ENCODE results near the gene CNTNAP2. TPM values are rescaled to one million over a fixed set of nuclear protein-coding genes. Genes with fewer than 3 reads are reported as not detected.

The CNTNAP2 gene
- total and polyA plus RNA-seq, 2 donors = 5.1 to 10.3 TPM

DNA sequence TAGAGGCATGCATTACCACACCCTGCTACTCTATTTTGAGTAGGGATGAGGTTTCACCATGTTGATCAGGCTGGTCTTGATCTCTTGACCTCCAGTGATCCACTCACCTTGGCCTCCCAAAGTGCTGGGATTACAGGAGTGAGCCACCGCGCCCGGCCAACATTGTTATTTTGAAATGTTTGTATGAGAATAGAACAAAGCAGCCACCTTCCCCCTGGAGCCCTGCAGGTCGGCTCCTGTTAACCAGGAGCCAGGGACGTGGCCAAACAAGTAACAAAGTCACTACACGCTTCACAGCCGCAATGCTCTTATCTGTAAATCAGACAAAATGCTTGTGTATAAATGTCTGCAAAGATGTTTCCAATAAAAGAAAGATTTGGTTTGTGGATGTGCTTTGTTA lies 295.4 kb downstream of the CNTNAP2 start:
- H3K36me3 ChIP-seq (ENCODE audit: control insufficient read depth in 2 of 2, insufficient read depth in 2 of 2, low read length in 1 of 2) = no peaks in the 10 kb centered on the region
- H3K27me3 ChIP-seq (ENCODE audit: control insufficient read depth in 2 of 2, insufficient read depth in 1 of 2, low read length in 1 of 2) = no peaks in the 10 kb centered on the region
- WGBS = 89% methylated on average over 7 of the region's 7 CpGs
- DNase-seq (ENCODE audit: low read depth in 6 of 9, low spot score in 9 of 9) = no peak
- H3K4me1 ChIP-seq (ENCODE audit: control insufficient read depth in 2 of 2, insufficient read depth in 2 of 2, low read length in 2 of 2) = no peaks in the 10 kb centered on the region
- no peaks in the 10 kb centered on the region for H3K9me3 ChIP-seq (ENCODE audit: control insufficient read depth in 2 of 2, insufficient read depth in 1 of 2, low read length in 1 of 2)
- H3K4me3 ChIP-seq (ENCODE audit: low read length in 2 of 2) = no peak overlapping the region
- H3K27ac ChIP-seq (ENCODE audit: low read depth in 1 of 2, low read length in 1 of 2) = no peak overlapping the region

DNA sequence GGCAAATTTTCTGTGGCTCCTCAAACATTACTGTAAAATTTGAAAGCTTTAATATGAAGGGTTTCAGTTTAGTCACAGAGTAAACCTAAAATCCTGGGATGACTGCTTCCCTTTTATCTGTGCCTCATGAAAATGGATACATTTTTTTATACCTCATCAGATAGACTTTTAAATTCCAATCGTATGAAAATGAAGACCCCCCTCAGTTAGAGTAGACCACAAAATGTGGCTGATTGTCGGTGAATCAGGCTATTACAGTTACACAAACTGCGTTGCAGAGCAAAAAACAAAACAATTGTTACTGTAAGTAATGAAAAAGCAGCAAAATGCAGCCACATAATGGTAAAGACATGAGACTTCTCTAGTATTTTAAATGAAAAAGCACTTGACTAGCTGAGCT lies 296.2 kb downstream of the CNTNAP2 start:
- no peak for DNase-seq (ENCODE audit: low read depth in 6 of 9, low spot score in 9 of 9)
- 91% methylated on average over 3 of the region's 3 CpGs for WGBS
- no peaks in the 10 kb centered on the region for H3K36me3 ChIP-seq (ENCODE audit: control insufficient read depth in 2 of 2, insufficient read depth in 2 of 2, low read length in 1 of 2)
- no peaks in the 10 kb centered on the region for H3K9me3 ChIP-seq (ENCODE audit: control insufficient read depth in 2 of 2, insufficient read depth in 1 of 2, low read length in 1 of 2)
- no peak overlapping the region for H3K4me3 ChIP-seq (ENCODE audit: low read length in 2 of 2)
- H3K27ac ChIP-seq (ENCODE audit: low read depth in 1 of 2, low read length in 1 of 2) = no peak overlapping the region
- no peaks in the 10 kb centered on the region for H3K4me1 ChIP-seq (ENCODE audit: control insufficient read depth in 2 of 2, insufficient read depth in 2 of 2, low read length in 2 of 2)
- no peaks in the 10 kb centered on the region for H3K27me3 ChIP-seq (ENCODE audit: control insufficient read depth in 2 of 2, insufficient read depth in 1 of 2, low read length in 1 of 2)

DNA sequence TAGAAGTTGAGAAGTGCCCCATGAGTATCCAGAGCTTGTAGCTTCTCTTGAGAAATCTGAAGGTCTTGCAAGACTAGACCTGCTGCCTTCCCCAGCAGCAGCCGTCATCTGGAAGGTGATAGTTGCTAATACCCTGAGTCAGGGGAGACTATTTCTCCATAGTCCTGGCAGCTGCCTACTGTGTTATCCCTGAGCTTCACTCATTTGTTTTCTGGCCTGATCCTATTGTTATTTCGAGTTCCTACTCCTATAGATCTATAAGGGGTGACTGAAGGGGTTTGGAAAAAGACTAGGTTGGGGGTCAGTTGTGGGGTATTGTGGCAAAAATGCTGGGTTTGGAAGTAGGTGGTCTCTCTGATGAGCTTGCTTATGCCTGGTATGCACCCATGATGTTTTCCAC lies 297.8 kb downstream of the CNTNAP2 start:
- H3K27ac ChIP-seq (ENCODE audit: low read depth in 1 of 2, low read length in 1 of 2) = no peak overlapping the region
- no peak overlapping the region for H3K4me3 ChIP-seq (ENCODE audit: low read length in 2 of 2)
- WGBS = 82% methylated on average over 2 of the region's 2 CpGs
- no peaks in the 10 kb centered on the region for H3K27me3 ChIP-seq (ENCODE audit: control insufficient read depth in 2 of 2, insufficient read depth in 1 of 2, low read length in 1 of 2)
- no peaks in the 10 kb centered on the region for H3K9me3 ChIP-seq (ENCODE audit: control insufficient read depth in 2 of 2, insufficient read depth in 1 of 2, low read length in 1 of 2)
- no peaks in the 10 kb centered on the region for H3K4me1 ChIP-seq (ENCODE audit: control insufficient read depth in 2 of 2, insufficient read depth in 2 of 2, low read length in 2 of 2)
- peak in 1 of 9 donors; percentile 1 for DNase-seq (ENCODE audit: low read depth in 6 of 9, low spot score in 9 of 9)
- H3K36me3 ChIP-seq (ENCODE audit: control insufficient read depth in 2 of 2, insufficient read depth in 2 of 2, low read length in 1 of 2) = no peaks in the 10 kb centered on the region

DNA sequence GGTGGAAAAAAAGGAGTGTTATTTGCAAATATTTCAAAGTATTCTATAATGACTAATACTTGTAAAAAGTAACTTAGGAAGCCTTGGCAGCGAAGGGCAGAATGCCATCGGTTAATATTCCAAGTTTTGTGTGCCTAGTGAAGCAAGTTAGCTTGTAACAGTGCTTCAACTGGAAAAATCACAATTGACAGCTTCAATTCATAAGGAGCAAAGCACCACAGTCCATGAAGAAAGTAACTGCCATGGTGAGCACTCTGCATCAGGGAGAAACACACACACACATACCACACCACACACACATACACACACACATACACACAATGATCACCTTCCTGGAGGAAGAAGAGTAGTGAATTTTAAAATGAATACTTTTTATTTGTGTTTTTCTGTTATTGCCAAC lies 298.3 kb downstream of the CNTNAP2 start:
- H3K36me3 ChIP-seq (ENCODE audit: control insufficient read depth in 2 of 2, insufficient read depth in 2 of 2, low read length in 1 of 2) = no peaks in the 10 kb centered on the region
- no peak overlapping the region for H3K27ac ChIP-seq (ENCODE audit: low read depth in 1 of 2, low read length in 1 of 2)
- no peaks in the 10 kb centered on the region for H3K9me3 ChIP-seq (ENCODE audit: control insufficient read depth in 2 of 2, insufficient read depth in 1 of 2, low read length in 1 of 2)
- H3K4me3 ChIP-seq (ENCODE audit: low read length in 2 of 2) = no peak overlapping the region
- no peaks in the 10 kb centered on the region for H3K27me3 ChIP-seq (ENCODE audit: control insufficient read depth in 2 of 2, insufficient read depth in 1 of 2, low read length in 1 of 2)
- no peak for DNase-seq (ENCODE audit: low read depth in 6 of 9, low spot score in 9 of 9)
- WGBS = 90% methylated on average over 2 of the region's 2 CpGs
- H3K4me1 ChIP-seq (ENCODE audit: control insufficient read depth in 2 of 2, insufficient read depth in 2 of 2, low read length in 2 of 2) = no peaks in the 10 kb centered on the region

DNA sequence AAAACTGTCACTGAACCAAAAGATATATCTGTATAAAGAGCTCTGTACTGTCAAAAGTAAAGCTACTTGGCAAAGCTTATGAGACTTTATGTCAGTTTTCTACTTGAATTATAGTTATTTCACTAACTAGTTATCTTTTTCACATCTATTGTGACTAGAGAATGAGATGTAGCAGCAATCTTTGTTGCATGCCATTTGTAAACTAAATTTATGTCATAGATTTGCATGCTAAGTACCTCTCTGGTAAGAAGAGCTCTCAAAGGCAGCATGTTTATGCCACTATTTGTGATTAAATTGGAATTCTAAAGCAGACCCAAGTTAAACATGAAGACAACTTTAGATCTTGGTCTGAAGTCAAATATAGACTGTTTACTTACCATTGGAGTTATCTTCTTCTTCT lies 300.6 kb downstream of the CNTNAP2 start:
- no peak for DNase-seq (ENCODE audit: low read depth in 6 of 9, low spot score in 9 of 9)
- Histone ChIP-seq H3K4me1 (ENCODE audit: control insufficient read depth in 2 of 2, insufficient read depth in 2 of 2, low read length in 2 of 2) (no peaks in the 10 kb centered on the region), H3K4me3 (ENCODE audit: low read length in 2 of 2) (no peak overlapping the region), H3K9me3 (ENCODE audit: control insufficient read depth in 2 of 2, insufficient read depth in 1 of 2, low read length in 1 of 2) (no peaks in the 10 kb centered on the region), H3K27ac (ENCODE audit: low read depth in 1 of 2, low read length in 1 of 2) (no peak overlapping the region), H3K27me3 (ENCODE audit: control insufficient read depth in 2 of 2, insufficient read depth in 1 of 2, low read length in 1 of 2) (no peaks in the 10 kb centered on the region), H3K36me3 (ENCODE audit: control insufficient read depth in 2 of 2, insufficient read depth in 2 of 2, low read length in 1 of 2) (no peaks in the 10 kb centered on the region)

DNA sequence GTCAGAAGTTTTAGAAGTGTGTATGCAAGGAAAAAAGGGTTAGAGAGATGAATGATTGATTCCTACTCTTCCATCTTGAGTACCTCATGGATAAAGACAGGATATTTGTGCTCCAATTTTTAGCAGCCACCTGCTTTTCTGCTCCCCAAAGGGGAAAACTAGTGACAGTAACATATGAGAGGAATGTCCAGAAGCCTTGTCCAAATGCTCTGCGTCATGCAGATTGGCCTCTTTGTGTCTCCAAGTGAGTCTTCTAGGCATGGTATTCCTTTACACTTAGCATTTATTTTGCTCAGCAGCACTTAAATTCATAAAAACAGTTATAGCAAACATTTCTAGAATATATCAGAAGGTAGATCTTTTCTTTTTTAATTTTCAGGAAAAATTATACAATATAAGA lies 306.8 kb downstream of the CNTNAP2 start:
- no peaks in the 10 kb centered on the region for H3K36me3 ChIP-seq (ENCODE audit: control insufficient read depth in 2 of 2, insufficient read depth in 2 of 2, low read length in 1 of 2)
- no peaks in the 10 kb centered on the region for H3K27me3 ChIP-seq (ENCODE audit: control insufficient read depth in 2 of 2, insufficient read depth in 1 of 2, low read length in 1 of 2)
- H3K4me3 ChIP-seq (ENCODE audit: low read length in 2 of 2) = no peak overlapping the region
- no peak overlapping the region for H3K27ac ChIP-seq (ENCODE audit: low read depth in 1 of 2, low read length in 1 of 2)
- no peak for DNase-seq (ENCODE audit: low read depth in 6 of 9, low spot score in 9 of 9)
- 91% methylated on average over 1 of the region's 1 CpG for WGBS
- no peaks in the 10 kb centered on the region for H3K9me3 ChIP-seq (ENCODE audit: control insufficient read depth in 2 of 2, insufficient read depth in 1 of 2, low read length in 1 of 2)
- H3K4me1 ChIP-seq (ENCODE audit: control insufficient read depth in 2 of 2, insufficient read depth in 2 of 2, low read length in 2 of 2) = no peaks in the 10 kb centered on the region

DNA sequence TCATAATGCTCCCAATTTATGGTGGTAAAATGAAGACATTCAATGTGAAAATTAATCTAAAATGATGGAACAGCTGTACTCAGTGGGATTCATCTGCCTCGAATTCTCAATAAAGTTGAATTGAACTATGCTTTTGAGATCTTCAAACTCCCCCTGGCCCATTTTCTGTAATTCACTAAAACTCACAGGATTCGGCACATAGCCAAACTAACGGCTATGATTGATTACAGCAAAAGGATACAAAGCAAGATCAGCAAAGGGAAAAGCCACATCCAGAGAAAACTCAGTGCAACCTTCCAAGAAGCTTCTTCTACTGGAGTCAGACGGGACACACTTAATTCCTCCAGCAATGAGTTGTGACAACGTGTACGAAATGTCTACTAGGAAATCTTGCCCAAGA lies 307.5 kb downstream of the CNTNAP2 start:
- no peaks in the 10 kb centered on the region for H3K27me3 ChIP-seq (ENCODE audit: control insufficient read depth in 2 of 2, insufficient read depth in 1 of 2, low read length in 1 of 2)
- H3K27ac ChIP-seq (ENCODE audit: low read depth in 1 of 2, low read length in 1 of 2) = no peak overlapping the region
- 85% methylated on average over 6 of the region's 6 CpGs for WGBS
- no peaks in the 10 kb centered on the region for H3K4me1 ChIP-seq (ENCODE audit: control insufficient read depth in 2 of 2, insufficient read depth in 2 of 2, low read length in 2 of 2)
- H3K4me3 ChIP-seq (ENCODE audit: low read length in 2 of 2) = no peak overlapping the region
- no peak for DNase-seq (ENCODE audit: low read depth in 6 of 9, low spot score in 9 of 9)
- H3K9me3 ChIP-seq (ENCODE audit: control insufficient read depth in 2 of 2, insufficient read depth in 1 of 2, low read length in 1 of 2) = no peaks in the 10 kb centered on the region
- no peaks in the 10 kb centered on the region for H3K36me3 ChIP-seq (ENCODE audit: control insufficient read depth in 2 of 2, insufficient read depth in 2 of 2, low read length in 1 of 2)

DNA sequence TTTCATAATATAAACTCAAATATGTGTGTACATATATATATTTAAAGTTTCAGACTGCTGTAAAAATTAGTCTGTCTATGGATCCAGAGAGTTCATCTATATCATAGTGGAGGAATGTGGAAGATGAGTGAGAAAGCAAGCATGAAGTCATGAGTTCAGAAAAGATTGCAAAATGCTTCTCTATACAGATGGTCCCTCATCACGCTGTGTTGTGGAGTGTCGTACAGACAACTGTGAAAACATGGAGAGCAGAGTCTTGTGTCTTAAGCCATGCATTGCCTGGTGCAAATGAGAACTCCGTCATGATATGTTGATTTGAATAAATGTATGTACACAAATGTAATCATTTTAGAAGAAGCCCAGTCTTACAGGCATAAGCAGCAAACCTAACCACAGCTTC lies 316.9 kb downstream of the CNTNAP2 start:
- WGBS = 89% methylated on average over 3 of the region's 3 CpGs
- Histone ChIP-seq H3K27me3 (ENCODE audit: control insufficient read depth in 2 of 2, insufficient read depth in 1 of 2, low read length in 1 of 2) (no peaks in the 10 kb centered on the region), H3K27ac (ENCODE audit: low read depth in 1 of 2, low read length in 1 of 2) (no peak overlapping the region), H3K4me3 (ENCODE audit: low read length in 2 of 2) (no peak overlapping the region), H3K4me1 (ENCODE audit: control insufficient read depth in 2 of 2, insufficient read depth in 2 of 2, low read length in 2 of 2) (no peaks in the 10 kb centered on the region), H3K36me3 (ENCODE audit: control insufficient read depth in 2 of 2, insufficient read depth in 2 of 2, low read length in 1 of 2) (no peaks in the 10 kb centered on the region), H3K9me3 (ENCODE audit: control insufficient read depth in 2 of 2, insufficient read depth in 1 of 2, low read length in 1 of 2) (peaks cover 0 to 2% of the 10 kb centered on the region in 2 donors)
- no peak for DNase-seq (ENCODE audit: low read depth in 6 of 9, low spot score in 9 of 9)

DNA sequence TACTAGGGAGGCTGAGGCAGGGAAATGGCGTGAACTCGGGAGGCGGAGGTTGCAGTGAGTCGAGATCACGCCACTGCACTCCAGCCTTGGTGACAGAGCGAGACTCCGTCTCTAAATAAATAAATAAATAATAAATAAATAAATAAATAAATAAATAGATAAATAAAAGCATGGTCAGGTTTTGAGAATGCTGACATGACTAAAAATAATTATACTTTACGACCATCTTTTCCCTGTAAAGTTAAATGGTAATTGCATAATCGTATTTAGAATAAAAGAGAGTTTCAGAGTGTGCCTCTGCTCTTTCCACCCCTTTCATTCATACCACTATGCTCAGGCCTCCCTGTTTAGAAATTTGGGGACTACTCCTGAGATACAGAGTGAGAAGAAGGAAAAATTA lies 326.5 kb downstream of the CNTNAP2 start:
- H3K9me3 ChIP-seq (ENCODE audit: control insufficient read depth in 2 of 2, insufficient read depth in 1 of 2, low read length in 1 of 2) = no peaks in the 10 kb centered on the region
- WGBS = 96% methylated on average over 9 of the region's 9 CpGs
- no peak for DNase-seq (ENCODE audit: low read depth in 6 of 9, low spot score in 9 of 9)
- no peaks in the 10 kb centered on the region for H3K4me1 ChIP-seq (ENCODE audit: control insufficient read depth in 2 of 2, insufficient read depth in 2 of 2, low read length in 2 of 2)
- H3K4me3 ChIP-seq (ENCODE audit: low read length in 2 of 2) = no peak overlapping the region
- H3K27ac ChIP-seq (ENCODE audit: low read depth in 1 of 2, low read length in 1 of 2) = no peak overlapping the region
- no peaks in the 10 kb centered on the region for H3K36me3 ChIP-seq (ENCODE audit: control insufficient read depth in 2 of 2, insufficient read depth in 2 of 2, low read length in 1 of 2)
- H3K27me3 ChIP-seq (ENCODE audit: control insufficient read depth in 2 of 2, insufficient read depth in 1 of 2, low read length in 1 of 2) = no peaks in the 10 kb centered on the region

DNA sequence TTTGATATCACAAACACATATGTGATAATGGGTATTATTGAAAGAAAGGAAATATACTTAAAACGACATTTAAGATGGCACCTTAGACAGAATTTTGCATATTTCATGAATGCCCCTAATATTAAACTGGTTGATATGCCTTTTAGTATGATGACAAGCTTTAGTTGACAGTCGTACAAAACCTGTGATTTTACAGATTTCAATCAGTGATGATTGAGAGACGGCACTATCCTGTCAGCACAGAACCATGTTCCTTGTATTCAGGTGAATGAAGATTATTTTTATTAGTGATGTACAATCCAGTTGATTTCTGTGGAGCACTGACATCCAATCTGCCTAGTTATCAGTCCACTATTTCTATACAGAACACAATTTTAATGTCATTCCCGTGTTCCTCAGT lies 333.0 kb downstream of the CNTNAP2 start:
- Histone ChIP-seq H3K9me3 (ENCODE audit: control insufficient read depth in 2 of 2, insufficient read depth in 1 of 2, low read length in 1 of 2) (no peaks in the 10 kb centered on the region), H3K4me3 (ENCODE audit: low read length in 2 of 2) (no peak overlapping the region), H3K36me3 (ENCODE audit: control insufficient read depth in 2 of 2, insufficient read depth in 2 of 2, low read length in 1 of 2) (no peaks in the 10 kb centered on the region), H3K4me1 (ENCODE audit: control insufficient read depth in 2 of 2, insufficient read depth in 2 of 2, low read length in 2 of 2) (no peaks in the 10 kb centered on the region), H3K27ac (ENCODE audit: low read depth in 1 of 2, low read length in 1 of 2) (no peak overlapping the region), H3K27me3 (ENCODE audit: control insufficient read depth in 2 of 2, insufficient read depth in 1 of 2, low read length in 1 of 2) (no peaks in the 10 kb centered on the region)
- no peak for DNase-seq (ENCODE audit: low read depth in 6 of 9, low spot score in 9 of 9)
- WGBS = 79% methylated on average over 4 of the region's 4 CpGs
